ENCODE results near the gene PRR33.

PRR33 gene

GRCh38 chr11:1918436-1919315, 27.0 kb upstream of the PRR33 start:
- Histone ChIP-seq H3K4me3 (ENCODE audit: low read length) (no peak overlapping the region), H3K9me3 (ENCODE audit: control insufficient read depth, low read length) (no peaks in the 10 kb centered on the region), H3K36me3 (ENCODE audit: control insufficient read depth, insufficient read depth, low read length) (no peaks in the 10 kb centered on the region), H3K27me3 (ENCODE audit: control insufficient read depth, insufficient read depth, low read length) (no peaks in the 10 kb centered on the region), H3K9ac (ENCODE audit: low read length) (no peak overlapping the region), H3K4me1 (ENCODE audit: control insufficient read depth, insufficient read depth, low read length) (no peaks in the 10 kb centered on the region)

- H3K9ac ChIP-seq (ENCODE audit: low read length): no peak overlapping the region
- H3K27me3 ChIP-seq (ENCODE audit: control insufficient read depth, insufficient read depth, low read length): no peaks in the 10 kb centered on the region
- H3K36me3 ChIP-seq (ENCODE audit: control insufficient read depth, insufficient read depth, low read length): no peaks in the 10 kb centered on the region
- no peaks in the 10 kb centered on the region for H3K4me1 ChIP-seq (ENCODE audit: control insufficient read depth, insufficient read depth, low read length)
- H3K4me3 ChIP-seq (ENCODE audit: low read length): no peak overlapping the region
- no peaks in the 10 kb centered on the region for H3K9me3 ChIP-seq (ENCODE audit: control insufficient read depth, low read length)
Observed at GRCh38 chr11:1917523-1918435, 26.1 kb upstream of the PRR33 start.

- H3K4me1 ChIP-seq (ENCODE audit: control insufficient read depth, insufficient read depth, low read length): no peaks in the 10 kb centered on the region
- no peaks in the 10 kb centered on the region for H3K36me3 ChIP-seq (ENCODE audit: control insufficient read depth, insufficient read depth, low read length)
- H3K9ac ChIP-seq (ENCODE audit: low read length): no peak overlapping the region
- no peak overlapping the region for H3K4me3 ChIP-seq (ENCODE audit: low read length)
- H3K9me3 ChIP-seq (ENCODE audit: control insufficient read depth, low read length): no peaks in the 10 kb centered on the region
- H3K27me3 ChIP-seq (ENCODE audit: control insufficient read depth, insufficient read depth, low read length): no peaks in the 10 kb centered on the region
Observed at GRCh38 chr11:1916986-1917522, 25.4 kb upstream of the PRR33 start.

DNA sequence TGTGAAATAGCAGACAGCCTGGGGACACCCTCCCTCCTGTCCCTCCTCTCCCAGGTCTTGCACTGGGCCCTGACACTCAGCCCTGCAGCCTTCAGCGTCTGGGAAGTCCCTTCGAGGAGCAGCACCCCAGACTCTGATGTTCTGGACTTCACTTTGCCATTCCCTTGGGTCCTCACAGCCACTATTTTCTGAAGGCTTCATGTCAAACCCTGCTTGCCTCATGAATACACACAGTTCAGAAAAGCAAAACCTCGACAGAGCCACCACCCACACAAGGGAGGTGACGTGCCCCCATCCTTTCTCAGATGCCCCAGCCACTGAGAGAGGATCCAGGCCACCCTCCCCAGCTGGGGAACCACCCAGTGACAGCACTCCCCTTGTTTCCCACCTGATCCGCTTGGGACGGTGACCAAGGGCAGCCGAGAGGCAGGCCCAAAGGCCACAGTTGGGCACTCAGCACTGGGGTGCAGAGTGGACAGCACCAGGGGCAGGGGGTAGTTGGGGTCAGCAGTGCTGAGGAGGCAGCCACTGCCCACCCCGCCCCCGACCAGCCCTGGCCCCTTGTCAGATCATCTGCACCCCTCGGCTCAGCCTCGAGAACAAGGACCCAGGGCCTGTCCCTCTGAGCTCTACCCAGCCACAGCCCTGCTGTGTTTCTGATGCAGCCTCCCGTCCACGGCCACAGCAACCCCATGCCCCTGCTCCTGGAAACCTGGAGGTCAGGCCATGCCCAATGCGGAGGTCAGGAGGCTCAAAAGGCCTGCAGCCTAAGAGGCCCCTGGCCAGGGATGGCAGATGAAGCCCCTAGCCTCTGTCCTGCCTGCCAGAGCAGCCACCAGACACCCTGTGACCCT, 24.7 kb upstream of the PRR33 start:
- Histone ChIP-seq H3K27me3 (ENCODE audit: control insufficient read depth, insufficient read depth, low read length) (no peaks in the 10 kb centered on the region), H3K9ac (ENCODE audit: low read length) (no peak overlapping the region), H3K9me3 (ENCODE audit: control insufficient read depth, low read length) (no peaks in the 10 kb centered on the region), H3K36me3 (ENCODE audit: control insufficient read depth, insufficient read depth, low read length) (no peaks in the 10 kb centered on the region), H3K4me3 (ENCODE audit: low read length) (no peak overlapping the region), H3K4me1 (ENCODE audit: control insufficient read depth, insufficient read depth, low read length) (no peaks in the 10 kb centered on the region)

DNA sequence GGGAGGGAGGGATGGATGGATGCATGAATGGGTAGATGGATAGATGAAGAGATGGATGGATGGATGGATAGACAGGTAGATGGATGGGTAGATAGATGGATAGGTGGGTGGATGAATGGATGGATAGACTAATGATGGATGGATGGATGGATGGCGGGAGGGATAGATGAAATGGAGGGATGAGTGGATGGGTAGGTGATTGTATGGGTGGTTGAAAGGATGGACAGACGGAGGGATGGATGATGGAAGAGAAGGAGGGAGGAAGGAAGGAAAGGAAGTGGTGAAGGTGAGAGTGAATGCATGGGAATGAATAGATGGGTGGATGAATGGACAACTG, 24.1 kb upstream of the PRR33 start:
- Histone ChIP-seq H3K9me3 (ENCODE audit: control insufficient read depth, low read length) (no peaks in the 10 kb centered on the region), H3K9ac (ENCODE audit: low read length) (no peak overlapping the region), H3K4me3 (ENCODE audit: low read length) (no peak overlapping the region), H3K4me1 (ENCODE audit: control insufficient read depth, insufficient read depth, low read length) (no peaks in the 10 kb centered on the region), H3K27me3 (ENCODE audit: control insufficient read depth, insufficient read depth, low read length) (no peaks in the 10 kb centered on the region), H3K36me3 (ENCODE audit: control insufficient read depth, insufficient read depth, low read length) (no peaks in the 10 kb centered on the region)

- Histone ChIP-seq H3K4me1 (ENCODE audit: control insufficient read depth, insufficient read depth, low read length) (no peaks in the 10 kb centered on the region), H3K4me3 (ENCODE audit: low read length) (no peak overlapping the region), H3K27me3 (ENCODE audit: control insufficient read depth, insufficient read depth, low read length) (no peaks in the 10 kb centered on the region), H3K9me3 (ENCODE audit: control insufficient read depth, low read length) (no peaks in the 10 kb centered on the region), H3K36me3 (ENCODE audit: control insufficient read depth, insufficient read depth, low read length) (no peaks in the 10 kb centered on the region), H3K9ac (ENCODE audit: low read length) (no peak overlapping the region)
Observed at GRCh38 chr11:1913271-1914060, 21.8 kb upstream of the PRR33 start.

- Histone ChIP-seq H3K36me3 (ENCODE audit: control insufficient read depth, insufficient read depth, low read length) (no peaks in the 10 kb centered on the region), H3K4me3 (ENCODE audit: low read length) (no peak overlapping the region), H3K9me3 (ENCODE audit: control insufficient read depth, low read length) (no peaks in the 10 kb centered on the region), H3K9ac (ENCODE audit: low read length) (no peak overlapping the region), H3K27me3 (ENCODE audit: control insufficient read depth, insufficient read depth, low read length) (no peaks in the 10 kb centered on the region), H3K4me1 (ENCODE audit: control insufficient read depth, insufficient read depth, low read length) (no peaks in the 10 kb centered on the region)
Observed at GRCh38 chr11:1912289-1912878, 20.7 kb upstream of the PRR33 start.

DNA sequence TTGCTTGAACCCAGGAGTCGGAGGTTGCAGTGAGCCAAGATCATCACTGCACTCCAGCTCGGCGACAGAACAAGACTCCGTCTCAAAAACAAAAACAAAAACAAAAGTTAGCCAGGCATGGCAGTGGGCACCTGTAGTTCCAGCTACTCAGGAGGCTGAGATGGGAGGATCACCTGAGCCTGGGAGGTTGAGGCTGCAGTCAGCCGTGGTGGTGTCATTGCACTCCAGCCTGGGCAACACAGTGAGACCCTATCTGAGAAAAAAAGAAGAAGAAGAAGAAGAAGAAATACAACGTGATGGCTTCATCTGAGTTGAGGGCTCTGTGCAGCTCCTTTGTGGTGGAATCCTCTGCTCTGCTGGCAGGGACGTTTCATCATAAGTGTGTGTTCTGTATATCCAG, 17.8 kb upstream of the PRR33 start:
- no peaks in the 10 kb centered on the region for H3K9me3 ChIP-seq (ENCODE audit: control insufficient read depth, low read length)
- H3K27me3 ChIP-seq (ENCODE audit: control insufficient read depth, insufficient read depth, low read length): no peaks in the 10 kb centered on the region
- H3K9ac ChIP-seq (ENCODE audit: low read length): no peak overlapping the region
- H3K4me1 ChIP-seq (ENCODE audit: control insufficient read depth, insufficient read depth, low read length): no peaks in the 10 kb centered on the region
- no peak overlapping the region for H3K4me3 ChIP-seq (ENCODE audit: low read length)
- H3K36me3 ChIP-seq (ENCODE audit: control insufficient read depth, insufficient read depth, low read length): no peaks in the 10 kb centered on the region

GRCh38 chr11:1908618-1909017, 16.9 kb upstream of the PRR33 start:
- Histone ChIP-seq H3K36me3 (ENCODE audit: control insufficient read depth, insufficient read depth, low read length) (no peaks in the 10 kb centered on the region), H3K27me3 (ENCODE audit: control insufficient read depth, insufficient read depth, low read length) (no peaks in the 10 kb centered on the region), H3K4me3 (ENCODE audit: low read length) (no peak overlapping the region), H3K4me1 (ENCODE audit: control insufficient read depth, insufficient read depth, low read length) (no peaks in the 10 kb centered on the region), H3K9me3 (ENCODE audit: control insufficient read depth, low read length) (no peaks in the 10 kb centered on the region), H3K9ac (ENCODE audit: low read length) (no peak overlapping the region)

- H3K9ac ChIP-seq (ENCODE audit: low read length): no peak overlapping the region
- H3K27me3 ChIP-seq (ENCODE audit: control insufficient read depth, insufficient read depth, low read length): no peaks in the 10 kb centered on the region
- no peaks in the 10 kb centered on the region for H3K36me3 ChIP-seq (ENCODE audit: control insufficient read depth, insufficient read depth, low read length)
- no peaks in the 10 kb centered on the region for H3K4me1 ChIP-seq (ENCODE audit: control insufficient read depth, insufficient read depth, low read length)
- H3K4me3 ChIP-seq (ENCODE audit: low read length): no peak overlapping the region
- no peaks in the 10 kb centered on the region for H3K9me3 ChIP-seq (ENCODE audit: control insufficient read depth, low read length)
Observed at GRCh38 chr11:1906611-1907423, 15.1 kb upstream of the PRR33 start.
